HG03196 (cell line): ENCODE measurements around the gene IGIP.

Experiments used
- ATAC-seq: cut with Tn5 transposase; IDR thresholded peaks from one replicate; pipeline ENCODE4 v1.9.1; 2021; ENCODE audit not compliant: unreplicated experiment

The IGIP gene

GRCh38 chr5:140111011-140111858, 14.5 kb upstream of the IGIP start:
- ATAC-seq: no peak

DNA sequence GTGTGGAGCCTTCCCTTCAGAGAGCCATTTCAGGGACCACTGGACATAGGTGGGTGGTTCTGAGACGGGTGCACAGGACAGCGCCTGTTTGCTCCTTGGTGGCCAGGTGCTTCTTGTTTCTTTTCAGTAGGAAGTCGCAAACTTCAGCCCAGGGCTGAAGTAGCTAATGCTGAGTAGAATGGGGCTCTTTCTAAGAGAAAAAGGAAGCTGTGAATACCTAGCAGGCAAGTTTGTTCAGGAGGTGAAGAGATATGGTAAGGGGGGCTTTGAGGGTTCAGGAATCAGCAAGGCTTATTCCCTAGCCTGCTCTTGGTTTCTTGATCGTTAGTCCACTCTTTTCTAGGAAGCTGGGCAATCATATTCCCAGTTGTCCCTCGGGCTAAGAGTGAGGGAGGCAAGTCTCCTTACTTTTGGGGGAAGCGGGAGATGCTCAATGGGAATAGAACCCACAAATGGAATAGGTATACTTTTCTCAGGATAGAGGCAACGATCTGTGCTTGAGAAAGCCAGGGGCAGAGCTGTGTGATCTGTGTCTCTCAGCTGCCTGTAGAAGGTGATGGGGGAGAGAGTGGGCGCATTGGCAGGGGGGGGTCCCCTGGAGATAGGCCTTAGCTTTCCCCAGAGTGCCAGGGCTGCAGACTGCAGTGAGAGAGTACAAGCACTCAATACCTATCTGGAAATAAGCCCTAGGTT, 13.7 kb upstream of the IGIP start:
- ATAC-seq: no peak

GRCh38 chr5:140112685-140113179, 13.0 kb upstream of the IGIP start:
- no peak for ATAC-seq

- ATAC-seq: peak; percentile 9
These were observed 12.5 kb upstream of the IGIP start for GRCh38 chr5:140113180-140113698.

- peak; percentile 89 for ATAC-seq
These were observed 12.0 kb upstream of the IGIP start, which contains the start of gene PURA for GRCh38 chr5:140113699-140114263. TSS of gene PURA (plus strand) at chr5:140114109. CDS start at chr5:140114182, 73 bp downstream.

DNA sequence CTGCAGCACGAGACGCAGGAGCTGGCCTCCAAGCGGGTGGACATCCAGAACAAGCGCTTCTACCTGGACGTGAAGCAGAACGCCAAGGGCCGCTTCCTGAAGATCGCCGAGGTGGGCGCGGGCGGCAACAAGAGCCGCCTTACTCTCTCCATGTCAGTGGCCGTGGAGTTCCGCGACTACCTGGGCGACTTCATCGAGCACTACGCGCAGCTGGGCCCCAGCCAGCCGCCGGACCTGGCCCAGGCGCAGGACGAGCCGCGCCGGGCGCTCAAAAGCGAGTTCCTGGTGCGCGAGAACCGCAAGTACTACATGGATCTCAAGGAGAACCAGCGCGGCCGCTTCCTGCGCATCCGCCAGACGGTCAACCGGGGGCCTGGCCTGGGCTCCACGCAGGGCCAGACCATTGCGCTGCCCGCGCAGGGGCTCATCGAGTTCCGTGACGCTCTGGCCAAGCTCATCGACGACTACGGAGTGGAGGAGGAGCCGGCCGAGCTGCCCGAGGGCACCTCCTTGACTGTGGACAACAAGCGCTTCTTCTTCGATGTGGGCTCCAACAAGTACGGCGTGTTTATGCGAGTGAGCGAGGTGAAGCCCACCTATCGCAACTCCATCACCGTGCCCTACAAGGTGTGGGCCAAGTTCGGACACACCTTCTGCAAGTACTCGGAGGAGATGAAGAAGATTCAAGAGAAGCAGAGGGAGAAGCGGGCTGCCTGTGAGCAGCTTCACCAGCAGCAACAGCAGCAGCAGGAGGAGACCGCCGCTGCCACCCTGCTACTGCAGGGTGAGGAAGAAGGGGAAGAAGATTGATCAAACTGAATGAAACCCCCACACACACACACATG, 11.2 kb upstream of the IGIP start:
- peak; percentile 31 for ATAC-seq

- no peak for ATAC-seq
These were observed 10.6 kb upstream of the IGIP start for GRCh38 chr5:140115186-140115500.

DNA sequence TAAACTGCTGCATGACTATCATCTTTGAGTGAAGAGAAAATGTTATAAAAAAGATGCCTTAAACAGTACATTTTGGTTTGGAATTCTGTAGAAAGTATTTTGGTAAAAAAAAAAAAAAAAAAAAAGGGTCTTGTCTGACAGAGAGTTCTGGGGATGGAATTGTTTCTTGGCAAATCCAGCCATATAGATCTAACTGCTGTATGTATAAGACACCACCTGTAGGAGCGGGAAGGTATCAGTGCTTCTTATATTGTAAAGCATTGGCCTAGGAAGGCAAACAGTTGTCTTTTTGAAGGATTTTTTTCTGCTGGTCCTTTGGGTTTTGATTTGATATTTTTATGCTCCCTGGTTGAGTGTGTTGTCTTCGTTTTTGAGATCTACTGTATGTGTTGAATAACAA, 9.0 kb upstream of the IGIP start:
- ATAC-seq: no peak

DNA sequence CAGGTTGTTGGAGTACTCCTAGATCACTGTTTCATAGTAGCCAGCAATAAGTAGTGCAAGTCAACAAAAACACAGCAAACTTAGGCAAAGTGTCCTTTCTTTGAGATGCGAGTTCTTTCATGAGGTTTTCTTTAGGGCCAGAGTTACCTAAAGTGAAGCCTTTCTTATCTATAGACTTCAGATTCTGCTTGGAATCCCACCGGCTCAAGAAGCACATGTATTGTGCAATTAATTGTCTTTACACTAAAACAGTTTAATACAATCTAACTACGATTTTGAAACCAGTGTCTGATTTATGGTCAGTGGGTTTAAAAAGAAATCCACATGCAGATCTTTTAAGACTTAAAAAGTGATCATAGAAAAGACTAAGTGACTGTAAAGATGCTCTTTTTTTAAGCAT, 8.2 kb upstream of the IGIP start:
- no peak for ATAC-seq

DNA sequence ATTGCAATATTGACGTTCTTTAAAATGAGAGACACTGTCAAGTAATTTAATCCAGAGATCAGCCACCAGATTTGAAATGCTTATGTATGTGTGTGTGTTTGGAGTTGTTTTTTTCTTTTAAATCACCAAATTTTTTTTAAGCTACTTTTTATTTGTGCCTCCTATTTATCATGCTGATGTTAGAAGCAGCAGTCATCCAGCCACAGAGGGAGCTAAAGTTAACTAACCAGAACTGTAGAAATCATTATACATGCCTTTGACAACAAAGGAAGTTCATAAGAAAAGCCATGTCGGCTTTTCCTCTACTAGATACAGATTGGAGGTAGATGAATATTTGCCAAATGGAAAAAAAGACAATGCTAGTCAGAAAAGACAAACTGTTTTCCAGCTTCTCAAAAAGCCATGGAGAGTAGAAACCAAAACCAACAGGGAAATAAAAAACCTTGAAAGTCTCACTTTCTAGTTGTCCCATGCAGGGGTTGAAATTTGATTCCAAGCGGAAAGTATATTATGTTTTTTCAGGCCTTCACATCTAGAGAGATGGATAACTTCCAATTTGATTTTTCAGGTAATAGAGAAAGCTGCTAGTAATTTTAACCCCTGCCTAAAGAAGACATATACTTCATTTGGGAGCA, 7.3 kb upstream of the IGIP start:
- ATAC-seq: no peak

GRCh38 chr5:140126315-140127012, 727 bp downstream of the IGIP start:
- ATAC-seq: no peak

GRCh38 chr5:140128376-140128775, 2.6 kb downstream of the IGIP start:
- ATAC-seq: no peak

DNA sequence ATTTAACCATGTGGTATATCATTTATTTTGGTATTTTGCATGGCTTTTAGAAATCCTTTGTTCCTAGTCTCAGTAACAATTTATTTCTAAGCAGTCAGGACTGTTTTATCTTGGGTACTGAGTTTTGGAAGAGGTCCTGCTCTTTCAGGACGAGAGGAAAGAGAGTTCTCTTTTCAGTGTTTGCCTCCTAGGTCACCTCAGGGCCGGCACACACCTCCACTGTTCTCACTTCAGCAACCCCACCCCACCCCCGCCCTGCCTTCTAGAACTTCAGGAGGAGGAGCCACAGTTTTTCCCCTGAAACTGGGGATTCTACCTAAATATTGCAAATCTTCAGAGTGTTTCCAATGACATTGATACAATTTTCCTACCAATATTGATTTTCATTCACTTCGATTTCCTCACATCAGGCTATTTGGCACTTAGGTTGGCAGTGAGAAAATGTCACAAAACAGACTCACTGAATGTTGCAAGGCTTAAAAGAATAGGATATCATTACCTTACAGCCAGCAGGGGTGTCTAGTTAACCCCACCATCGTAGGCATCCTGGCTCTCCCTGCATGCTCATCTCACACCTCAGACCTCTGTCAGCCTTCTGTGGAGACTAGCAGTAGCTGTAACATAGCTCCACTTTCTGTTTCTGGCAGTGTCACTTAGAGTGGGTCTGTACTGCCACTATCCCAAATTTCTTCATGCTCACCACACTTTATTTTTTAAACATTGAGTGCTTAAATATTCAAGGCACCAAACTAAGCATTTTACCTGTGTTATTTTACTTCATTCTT, 5.4 kb downstream of the IGIP start:
- no peak for ATAC-seq

GRCh38 chr5:140131967-140132409, 6.3 kb downstream of the IGIP start:
- ATAC-seq: no peak

- no peak for ATAC-seq
These were observed 7.9 kb downstream of the IGIP start for GRCh38 chr5:140133514-140134167.

DNA sequence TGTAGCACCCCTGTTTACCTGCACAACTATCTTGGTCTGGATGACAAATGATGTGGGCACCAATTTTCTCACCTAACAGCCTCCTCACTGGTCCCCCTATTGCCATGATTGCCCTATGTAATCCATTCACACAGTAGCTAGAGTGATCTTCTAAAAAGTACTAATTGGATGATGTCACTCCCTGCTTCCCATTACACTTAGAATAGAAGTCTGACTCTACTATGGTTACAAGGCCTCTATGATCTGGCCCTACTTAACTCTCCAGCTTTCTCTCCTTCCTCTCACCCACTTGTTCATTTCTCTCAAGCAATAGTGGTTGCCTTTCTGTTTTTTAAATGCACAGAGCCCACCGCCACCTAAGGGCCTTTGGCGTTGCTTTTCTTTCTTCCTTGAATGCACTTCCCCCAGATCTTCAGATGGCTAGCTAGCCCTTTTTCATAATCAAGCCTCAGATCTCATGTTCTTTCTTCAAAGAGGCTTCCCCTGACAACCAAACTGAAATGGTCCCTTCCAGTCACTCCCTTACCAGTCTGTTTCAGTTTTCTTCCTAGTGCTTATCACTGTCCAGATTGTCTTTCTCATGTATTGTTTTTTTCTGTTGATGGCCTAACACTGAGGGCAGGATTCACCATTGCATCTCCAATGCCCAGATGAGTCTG, 8.7 kb downstream of the IGIP start:
- no peak for ATAC-seq

- no peak for ATAC-seq
These were observed 9.4 kb downstream of the IGIP start for GRCh38 chr5:140135127-140135526.

DNA sequence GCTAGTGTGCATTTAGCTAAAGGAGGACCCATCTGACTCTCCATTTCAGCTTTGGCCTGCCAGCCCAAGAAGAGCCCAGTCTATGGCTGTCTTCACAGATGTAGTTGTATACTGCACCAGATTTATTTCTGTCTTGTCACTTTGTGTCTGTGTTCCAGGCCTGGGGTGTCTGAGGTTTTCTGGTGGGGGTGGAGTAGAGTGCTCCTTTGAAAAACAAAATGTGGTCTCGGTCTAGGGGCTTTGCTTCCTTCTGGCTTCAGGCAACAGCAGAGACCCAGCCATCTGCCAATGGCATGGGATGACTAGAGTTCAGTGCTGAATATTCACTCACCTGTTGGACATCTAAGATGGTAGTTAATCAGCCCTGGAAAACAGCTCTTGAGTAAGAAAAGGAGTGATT, 10.9 kb downstream of the IGIP start:
- no peak for ATAC-seq
